CD4-positive, alpha-beta T cell treated with Interleukin-6 for 4 hours (primary cell): ENCODE data around the gene PI4K2A.
"Not testable (repeated sequence)": the region's sequence is repeated elsewhere in the genome, so short reads cannot be mapped to it uniquely, and the experiment has no call there.

ENCODE experiments used
- DNase-seq: peaks from one replicate; pipeline ENCODE4 v3.0.0-alpha.2; 2020; ENCODE audit warnings: mixed read lengths

Gene PI4K2A

DNA sequence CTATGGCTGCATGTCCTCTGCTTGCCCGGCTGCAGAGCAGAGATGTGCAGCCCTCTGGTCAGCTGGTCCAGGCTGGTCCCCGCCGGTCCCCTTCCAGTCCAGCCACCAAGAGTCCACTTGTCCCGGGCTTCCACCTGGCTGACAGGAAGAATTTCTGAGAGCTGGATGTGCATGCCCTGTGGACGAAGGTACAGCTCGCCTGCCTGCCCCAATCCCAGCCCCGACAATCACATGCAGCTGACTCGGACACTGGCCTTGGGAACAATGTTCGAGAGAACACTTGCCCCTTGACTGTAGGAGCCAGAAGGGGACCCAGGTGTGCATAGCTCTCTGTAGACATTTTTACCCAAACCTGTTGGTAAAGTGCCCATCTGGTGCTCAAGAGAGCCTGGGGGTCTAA, 34.8 kb downstream of the PI4K2A start:
- DNase-seq, result no peak

DNA sequence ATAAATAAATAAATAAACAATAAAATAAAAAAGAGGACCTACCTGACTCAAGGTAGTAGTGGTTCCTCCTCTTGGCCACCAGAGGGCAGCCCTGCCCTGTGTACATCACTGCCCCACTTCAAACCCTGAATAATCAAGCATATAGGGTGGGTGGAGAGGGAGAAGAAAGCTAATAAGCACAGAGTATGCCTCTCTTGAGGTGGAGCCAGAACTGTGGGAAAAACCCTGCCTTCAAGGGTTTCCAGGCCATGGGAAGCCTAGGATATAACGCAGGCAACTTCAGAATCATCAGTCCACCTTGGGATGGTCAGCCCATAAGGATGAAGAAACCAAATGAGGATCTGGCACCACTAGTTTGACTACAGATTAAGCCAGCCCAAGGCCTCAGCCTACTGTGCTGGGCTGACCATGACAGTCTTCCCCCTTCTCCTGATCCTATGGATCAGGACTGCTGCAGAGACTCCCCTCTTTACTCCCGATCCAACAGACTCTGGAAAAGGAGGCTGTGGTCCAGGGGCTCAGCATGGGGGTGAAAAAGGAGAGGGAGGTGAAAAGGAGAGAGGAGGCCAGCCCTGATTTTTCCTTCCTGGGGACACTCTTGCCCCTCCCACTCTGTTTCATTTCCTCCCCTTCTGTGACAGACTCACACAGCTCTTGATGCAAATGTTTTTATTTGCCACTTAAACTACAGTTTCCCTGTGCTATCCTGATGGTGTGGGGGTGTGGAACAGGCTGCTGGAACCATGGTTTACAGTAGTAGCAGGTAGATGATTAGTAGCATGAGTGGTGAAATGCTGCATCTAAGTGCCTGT, 36.5 kb downstream of the PI4K2A start:
- DNase-seq, result peak; percentile 64

DNA sequence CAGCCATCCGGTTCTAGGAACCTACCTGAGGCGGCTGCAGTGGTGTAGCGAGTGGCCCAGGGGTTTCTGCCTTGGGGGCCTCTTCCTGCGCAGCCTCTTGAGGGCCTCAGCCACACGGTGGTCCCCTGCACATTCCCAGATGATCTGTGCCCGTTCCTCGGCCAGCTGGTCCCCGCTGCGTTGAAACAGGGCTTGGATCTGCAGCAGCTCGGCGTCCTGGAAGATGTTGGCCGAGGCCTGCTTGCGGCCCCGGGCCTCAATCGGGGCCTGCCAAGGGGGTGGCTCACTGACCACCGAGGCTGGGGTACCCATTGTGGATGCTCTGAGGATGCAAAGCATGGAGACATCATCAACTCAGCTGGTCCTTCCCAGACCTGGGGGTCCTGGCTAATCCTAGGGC, 39.1 kb downstream of the PI4K2A start:
- no peak for DNase-seq

DNA sequence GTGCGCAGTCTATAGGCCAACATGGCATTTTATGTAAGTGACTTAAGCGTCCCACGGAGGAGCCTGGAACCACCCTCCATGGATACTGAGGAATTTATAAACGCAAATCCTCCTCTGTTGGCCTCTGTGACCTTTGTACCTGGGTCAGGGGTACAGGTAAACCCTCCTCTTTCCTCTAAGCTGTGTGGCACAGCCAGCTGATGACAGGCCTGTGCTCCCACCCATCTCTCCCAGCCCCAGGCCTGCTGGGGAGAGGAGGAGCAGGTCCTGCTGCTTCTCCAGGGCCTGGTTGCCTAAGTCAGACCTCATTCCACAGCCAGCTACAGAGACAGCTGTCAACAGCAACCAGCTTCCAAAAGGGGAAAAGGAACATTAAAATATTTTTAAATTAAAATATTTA, 41.6 kb downstream of the PI4K2A start:
- no peak for DNase-seq

DNA sequence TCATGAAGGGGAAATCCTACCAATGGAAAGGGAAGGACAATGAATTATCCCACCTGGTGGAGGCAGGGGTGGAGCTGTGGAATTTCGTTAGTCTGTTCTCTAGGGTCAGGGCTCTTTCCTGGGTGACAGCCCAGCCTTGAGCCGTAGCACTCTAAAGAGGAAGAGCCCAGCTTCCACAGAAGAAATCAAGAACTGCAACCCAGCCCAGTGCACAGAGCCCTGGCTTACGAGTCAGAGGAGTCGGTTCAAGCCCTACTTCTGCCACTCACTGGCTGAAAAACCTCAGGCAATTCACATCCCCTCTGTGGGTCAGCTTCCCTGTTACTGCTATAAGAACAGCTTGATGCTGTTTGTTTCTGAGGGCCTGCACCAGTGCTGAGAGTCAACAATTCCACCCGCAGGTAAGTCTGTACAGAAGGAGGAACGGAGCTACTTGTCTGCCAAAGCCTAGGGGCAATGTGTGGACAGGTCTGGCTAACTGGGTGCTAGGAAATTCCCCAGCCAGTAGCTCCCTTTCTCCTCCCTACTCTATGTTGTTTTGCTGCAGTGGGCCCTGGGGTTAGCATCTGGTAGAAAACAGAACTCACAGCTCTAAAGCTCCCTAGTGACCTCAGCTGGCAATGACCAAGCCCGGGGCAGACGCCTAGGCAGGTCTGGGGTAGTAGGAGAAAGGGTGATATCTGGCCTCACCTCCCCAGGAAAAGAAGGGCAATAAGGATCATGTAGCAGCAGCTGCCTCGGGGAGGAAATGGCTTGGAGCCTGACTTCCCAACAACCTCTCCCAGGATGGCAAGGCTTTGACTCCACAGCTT, 43.3 kb downstream of the PI4K2A start:
- no peak for DNase-seq

DNA sequence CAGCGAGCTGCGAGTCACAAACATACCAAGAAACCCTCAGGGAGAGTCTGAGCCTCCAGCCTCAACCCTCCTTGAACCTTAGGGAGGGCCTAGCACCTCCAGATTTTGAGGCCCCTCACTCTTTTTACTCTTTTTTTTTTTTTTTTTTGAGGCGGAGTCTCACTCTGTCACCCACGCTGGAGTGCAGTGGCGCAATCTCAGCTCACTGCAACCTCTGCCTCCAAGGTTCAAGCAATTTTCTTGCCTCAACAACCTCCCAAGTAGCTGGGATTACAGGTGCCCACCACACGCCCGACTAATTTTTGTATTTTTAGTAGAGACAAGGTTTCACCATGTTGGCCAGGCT, 43.9 kb downstream of the PI4K2A start:
- not testable (repeated sequence) for DNase-seq

DNA sequence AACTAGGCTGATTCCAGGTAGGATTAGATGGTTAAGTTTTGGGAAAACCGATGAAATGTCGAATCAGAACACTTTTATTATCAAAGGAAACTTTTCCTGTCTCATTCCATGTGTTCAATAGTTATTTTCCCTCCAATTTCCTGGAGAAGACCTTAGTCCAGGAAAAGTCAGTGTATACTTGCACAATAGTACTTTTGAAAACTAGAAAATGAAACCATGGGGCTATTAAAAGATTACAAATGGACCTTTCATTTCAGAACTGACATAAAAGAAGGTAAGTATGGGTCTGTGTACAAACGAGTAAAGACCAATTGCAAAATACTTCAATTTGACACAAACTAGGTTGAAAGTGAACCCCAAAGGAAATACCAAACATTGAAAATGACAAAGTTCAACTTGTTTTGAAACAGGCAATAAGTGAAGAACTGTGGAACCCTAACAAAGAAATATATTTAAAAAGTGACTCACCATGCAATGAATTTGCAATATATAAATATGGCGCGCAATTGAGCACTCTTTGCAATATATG, 44.5 kb downstream of the PI4K2A start:
- DNase-seq, result no peak

DNA sequence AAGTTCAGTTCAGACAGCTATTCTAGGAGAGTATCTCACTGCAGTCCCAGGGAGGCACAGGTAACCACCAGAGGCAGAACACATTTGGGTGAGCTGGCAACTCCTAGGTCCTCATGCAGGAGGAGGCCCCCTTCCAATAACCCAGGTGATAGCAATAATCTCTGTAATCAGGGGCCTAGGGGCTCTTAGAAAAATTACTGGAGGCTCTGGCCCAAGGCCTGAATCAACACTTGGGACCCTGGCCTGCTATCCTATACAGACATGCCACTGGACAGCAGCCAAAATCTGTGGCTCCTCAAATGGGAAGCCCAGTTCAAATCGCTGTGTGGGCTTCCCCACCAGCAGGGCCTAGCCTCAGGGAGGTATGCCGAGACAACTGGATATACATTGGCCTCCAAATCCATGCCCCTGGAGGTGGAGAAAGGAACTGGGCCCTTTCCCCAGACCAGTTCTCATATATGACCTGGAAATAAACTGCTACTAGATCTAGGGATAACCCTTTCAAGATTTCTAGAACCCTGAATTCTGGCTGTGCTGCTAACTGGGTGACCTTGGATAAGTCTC, 45.0 kb downstream of the PI4K2A start:
- DNase-seq, result no peak

DNA sequence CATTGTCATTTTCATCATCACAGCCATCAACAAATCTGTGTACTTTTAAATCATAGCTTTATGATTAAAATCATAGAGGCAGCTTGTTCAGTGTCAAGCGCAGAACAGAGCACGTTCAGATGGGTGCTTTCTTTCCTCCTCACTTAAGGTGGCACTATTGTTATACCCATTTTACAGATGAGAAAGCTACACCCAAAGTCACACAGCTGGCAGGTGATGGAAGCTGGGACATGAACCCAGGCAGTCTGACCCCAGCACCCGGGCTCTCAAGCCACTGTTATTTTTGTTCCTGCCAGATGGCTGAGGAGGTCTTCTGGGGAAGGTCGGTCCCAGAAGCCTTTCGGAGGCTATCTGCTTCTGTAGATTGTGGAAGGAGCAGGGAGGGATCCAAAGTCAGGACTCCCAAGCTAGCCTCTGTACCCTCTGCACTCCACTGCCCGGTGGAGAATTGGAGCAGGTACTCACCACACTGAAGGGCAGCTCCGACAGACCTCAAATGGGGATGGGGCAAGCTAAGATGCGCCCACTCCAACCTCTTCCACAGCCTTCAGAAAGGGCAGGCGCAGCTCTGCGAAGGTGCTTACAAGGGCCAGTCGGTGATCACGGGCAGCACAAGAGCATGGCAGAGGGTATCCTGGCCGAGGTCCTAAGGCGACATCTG, 46.0 kb downstream of the PI4K2A start:
- peak; percentile 9 for DNase-seq

DNA sequence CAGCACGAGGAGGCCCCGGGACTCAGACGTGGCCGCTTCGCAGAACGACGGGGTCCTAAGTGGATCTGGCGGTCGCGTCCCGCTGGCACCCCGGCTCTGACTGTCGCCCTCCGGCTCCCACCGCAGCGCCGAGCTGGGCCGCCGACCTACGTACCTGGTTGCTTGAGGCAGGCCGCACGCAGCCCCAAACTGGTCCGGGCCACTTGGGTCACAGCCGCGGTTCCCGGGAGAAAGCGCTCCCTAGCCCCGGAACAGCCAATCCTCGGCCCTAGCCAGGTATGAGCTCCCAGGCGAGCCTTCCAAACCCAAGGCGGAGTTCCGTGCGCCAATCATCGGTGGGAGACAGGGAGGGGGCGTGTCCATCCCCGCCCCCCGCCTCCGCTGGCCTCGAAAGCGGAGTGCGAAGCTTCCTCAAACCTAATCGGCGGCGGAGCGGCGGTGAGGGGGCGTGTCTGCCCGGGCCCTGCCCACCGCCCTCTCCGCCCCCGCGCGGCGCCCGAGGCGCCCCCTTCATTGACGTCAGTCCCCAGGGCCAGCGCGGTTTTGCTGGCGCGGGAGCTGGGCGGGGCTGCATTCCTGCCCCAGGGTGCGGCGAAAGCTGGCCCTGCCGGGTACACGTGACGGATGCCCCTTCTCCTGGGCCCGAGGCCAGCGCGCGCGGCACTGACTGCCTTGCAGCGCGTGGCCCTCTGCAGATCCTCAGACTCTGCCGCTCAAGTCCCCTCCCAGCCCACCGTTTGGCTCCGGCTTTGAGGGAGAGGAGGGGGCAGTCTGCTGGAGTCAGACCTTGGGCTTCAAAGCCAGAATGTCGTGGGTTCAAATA, 46.7 kb downstream of the PI4K2A start, which contains the start of gene AVPI1:
AVPI1 (minus strand) TSS at position 280 of the 823 bp plus-strand sequence. CDS start 7,336 bp downstream, outside the sequence.
- DNase-seq, result peak; percentile 97

DNA sequence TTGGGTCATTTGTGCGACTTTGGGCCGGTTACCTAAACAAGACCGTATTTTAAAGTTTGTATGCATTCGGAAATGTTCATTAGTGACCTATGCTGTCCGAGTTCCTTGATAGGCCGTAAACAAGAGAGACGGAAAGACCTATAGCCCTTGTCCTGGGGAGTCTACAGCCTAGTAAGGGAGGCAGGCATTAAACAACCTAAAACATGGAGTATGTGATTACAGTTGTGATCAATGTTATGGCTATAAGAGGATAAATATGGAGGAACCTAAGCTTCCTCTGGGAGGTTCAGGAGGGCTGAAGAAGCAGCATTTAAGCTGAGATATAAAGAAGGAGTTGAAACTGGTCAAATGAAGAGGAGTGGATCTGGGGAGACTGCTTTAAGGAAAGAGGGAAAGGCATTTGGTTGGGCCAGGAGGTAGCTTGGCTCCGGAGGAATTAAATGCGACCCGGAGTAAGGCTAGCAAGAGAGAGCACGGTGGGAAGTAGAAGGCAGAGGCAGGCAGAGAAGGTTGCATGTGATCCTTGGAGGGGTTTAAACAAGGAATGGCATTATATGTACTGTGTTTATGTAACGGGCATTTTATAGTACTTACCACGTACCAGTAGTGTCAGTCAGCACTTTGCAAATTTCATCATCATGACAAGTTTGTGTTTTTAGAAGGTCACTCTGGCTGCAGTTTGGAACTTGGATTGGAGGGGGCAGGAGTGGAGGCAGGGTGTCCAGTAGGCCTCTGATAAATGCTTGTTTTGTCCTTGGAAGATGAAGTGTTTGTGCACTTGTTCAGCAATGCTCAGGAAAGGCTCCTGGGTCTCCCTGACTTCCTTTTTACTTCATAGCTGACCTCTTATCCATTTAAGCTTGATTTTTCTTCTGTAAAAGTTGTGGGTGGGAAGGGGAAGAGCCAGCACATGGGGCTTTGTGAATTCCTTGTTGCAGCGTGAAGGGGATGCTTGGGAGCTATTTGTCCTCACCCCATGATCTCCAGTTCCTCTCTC, 47.6 kb downstream of the PI4K2A start:
- DNase-seq, result no peak

DNA sequence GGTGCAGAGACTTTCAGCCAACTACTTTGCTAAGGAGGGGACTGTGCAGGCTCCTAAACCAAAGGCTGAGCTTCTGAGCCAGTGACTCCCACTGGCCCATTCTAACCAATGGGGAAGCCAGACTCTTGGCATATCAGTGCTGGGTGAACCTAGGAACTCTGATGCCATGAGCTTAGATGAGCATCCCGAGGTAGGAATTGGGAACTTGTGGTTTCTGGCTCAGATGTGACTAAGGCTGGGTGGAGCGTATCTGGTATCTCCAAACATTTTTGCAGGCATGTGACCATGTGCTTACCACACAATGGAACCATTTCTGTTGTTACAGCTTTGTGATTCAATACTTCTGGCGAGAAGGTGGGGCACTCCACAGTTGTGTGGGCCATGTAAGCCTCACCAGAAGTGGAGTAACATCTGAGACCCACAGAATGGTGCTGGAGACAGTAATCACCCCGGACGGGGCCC, 49.1 kb downstream of the PI4K2A start:
- DNase-seq, result no peak

DNA sequence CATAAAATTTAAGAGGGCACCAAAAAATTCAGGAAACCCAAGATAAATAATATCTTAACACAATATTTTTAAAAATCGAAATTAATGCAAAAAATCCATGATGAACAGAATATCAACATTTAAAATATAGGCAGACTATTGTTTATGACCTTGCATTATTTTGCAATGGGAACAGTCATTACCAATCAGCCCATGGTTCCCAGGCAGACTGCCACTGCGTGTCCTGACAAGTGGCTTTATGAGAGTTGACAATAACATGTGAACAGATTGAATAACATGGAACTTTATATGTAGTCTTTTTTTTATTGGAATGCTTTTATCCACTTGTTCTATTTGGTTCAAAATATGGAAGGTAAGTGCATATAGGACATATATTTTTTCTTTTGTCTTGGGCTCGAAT, 49.7 kb downstream of the PI4K2A start:
- no peak for DNase-seq

DNA sequence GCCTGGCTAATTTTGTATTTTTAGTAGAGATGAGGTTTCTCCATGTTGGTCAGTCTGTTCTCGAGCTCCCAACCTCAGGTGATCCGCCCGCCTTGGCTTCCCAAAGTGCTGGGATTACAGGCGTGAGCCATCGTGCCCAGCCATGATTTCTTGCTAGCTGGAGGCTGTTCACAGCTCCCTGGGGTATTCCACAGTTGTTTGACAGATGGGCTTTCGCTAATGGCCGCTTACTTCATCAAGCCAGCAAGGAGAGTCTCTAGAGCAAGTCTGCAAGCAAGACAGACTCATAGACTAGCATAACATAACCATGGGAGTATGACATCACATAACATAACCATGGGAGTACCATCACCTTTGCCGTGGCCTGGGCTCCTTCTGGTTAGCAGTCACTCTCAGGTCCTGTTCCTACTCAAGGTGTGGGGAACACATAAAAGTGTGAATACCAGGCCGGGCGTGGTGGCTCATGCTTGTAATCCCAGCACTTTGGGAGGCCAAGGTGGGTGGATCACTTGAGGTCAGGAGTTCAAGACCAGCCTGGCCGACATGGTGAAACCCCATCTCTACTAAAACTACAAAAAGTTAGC, 57.7 kb downstream of the PI4K2A start:
- DNase-seq, result not testable (repeated sequence)

DNA sequence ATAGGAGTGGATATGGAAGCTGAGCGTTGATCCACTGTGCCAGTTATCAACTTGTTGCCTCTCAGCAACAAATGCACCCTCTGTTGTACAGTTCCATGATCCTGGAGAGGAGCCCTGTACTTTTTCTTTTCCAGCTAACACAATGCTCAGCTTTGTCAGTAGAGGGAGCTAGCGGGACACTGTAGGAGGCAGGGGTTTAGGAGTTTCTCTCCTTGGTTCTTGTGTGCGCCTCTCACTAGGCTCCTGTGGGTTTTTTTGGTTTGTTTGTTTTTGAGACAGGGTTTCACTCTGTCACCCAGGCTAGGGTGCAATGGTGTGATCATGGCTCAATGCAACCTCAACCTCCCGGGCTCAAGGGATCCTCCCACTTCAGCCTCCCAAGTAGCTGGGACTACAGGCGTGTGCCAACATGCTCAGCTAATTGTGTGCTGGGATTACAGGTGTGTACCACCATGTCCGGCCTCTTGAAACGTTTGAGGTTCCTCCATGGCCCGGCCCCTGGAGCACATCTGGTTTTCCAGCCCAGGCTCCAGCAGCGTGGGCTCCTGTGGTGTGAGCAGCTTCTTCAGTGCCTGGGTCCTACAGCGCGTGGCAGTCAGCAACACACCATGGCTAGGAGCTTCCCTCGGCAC, 61.1 kb downstream of the PI4K2A start:
- peak; percentile 52 for DNase-seq

DNA sequence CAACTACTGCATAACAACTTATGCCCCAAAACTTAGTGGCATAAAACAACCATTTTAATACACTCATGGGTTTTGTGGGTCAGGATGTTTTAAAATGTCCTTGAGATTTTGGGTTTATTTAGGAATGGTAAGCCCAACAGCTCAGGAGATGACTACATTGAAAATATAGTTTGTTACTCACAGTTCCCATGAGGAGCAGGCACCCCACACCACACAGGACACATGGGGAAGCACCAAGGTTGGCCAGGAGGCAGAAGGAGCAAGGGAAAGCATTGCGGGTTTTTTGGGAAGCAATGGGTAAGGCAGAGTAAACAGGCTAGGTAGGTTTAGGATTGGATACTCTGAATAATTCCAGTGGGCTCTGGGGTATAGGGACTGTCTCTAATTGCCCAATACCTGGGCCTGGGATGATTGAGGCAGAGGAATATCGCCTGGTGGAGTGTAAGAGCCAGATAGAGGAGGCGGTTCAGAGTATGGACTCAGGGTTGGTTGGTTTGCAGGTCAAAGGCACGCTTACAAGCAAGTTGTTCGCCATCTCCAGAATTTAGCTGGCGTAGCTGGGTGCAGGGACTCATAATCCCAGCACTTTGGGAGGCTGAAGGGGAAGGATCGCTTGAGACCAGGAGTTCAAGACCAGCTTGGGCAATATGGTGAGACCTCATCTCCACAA, 63.1 kb downstream of the PI4K2A start:
- no peak for DNase-seq

DNA sequence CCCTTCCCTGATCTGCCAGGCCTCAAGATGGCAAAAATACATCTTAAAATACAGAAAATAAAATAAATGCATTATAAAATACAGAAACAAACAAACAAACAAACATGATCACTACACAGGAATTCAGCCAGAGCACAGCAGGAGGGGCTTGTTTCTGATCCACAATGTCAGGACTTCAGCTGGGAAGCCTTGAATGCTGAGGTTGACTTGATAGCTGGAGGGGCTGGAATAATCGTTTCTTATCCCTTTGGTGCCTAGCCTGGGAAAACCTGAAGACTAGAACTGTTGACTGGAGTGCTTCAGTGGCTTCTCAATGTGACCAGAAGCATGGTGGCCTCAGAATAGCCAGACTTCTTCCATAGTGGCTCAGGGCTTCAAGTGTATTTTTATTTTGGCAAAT, 63.9 kb downstream of the PI4K2A start:
- DNase-seq, result no peak

DNA sequence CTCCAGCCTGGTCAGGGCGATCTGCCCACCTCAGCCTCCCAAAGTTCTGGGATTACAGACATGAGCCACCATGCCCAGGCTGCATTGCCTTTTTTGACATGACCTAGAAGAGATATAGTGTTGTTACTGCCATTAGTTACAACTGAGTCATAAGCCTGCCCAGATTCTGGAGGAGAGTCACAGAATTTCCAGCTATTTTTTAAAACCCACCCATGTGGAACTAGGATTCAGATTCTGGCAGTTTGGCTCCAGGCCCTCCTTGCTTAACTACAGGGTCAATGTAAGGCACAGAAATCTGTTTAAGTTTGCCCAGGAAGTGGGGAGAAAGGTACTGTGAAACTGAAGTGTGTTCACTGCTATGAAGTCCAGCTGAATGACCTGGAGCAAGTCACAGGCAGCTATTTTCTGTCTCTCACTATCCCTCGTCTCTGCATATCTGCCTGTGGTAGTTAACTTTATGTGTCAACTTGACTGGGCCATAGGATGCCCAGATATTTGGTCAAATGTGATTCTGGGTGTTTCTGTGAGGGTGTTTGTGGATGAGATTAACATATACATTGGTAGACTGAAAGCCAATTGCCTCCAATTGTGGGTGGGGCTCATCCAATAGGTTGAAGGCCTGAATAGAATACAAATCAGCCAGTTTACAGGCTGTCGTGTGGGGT, 64.7 kb downstream of the PI4K2A start:
- no peak for DNase-seq
